Fibroblast of skin of left quadriceps (primary cell): ENCODE data around the gene ALMS1.
"Not testable (repeated sequence)": the region's sequence is repeated elsewhere in the genome, so short reads cannot be mapped to it uniquely, and the experiment has no call there.

Source experiments
- DNase-seq, 2 experiments: peaks; one replicate each; pipeline ENCODE4 v3.0.0-alpha.2; 2013; ENCODE audit warnings: low read depth in 2 of 2

The ALMS1 gene

GRCh38 chr2:73385504-73386341, at the start of gene ALMS1:
TSS of gene ALMS1 (plus strand) at chr2:73385836. CDS start at chr2:73385869, 33 bp downstream.
- peak; percentile 76 to 80 for DNase-seq

- no peak for DNase-seq
Measured at GRCh38 chr2:73337828-73338227, 47.8 kb upstream of the ALMS1 start.

- no peak for DNase-seq
Measured at GRCh38 chr2:73339201-73339600, 46.4 kb upstream of the ALMS1 start.

GRCh38 chr2:73341039-73341438, 44.6 kb upstream of the ALMS1 start:
- no peak for DNase-seq

- DNase-seq, result no peak
Measured at GRCh38 chr2:73343992-73344391, 41.6 kb upstream of the ALMS1 start.

- DNase-seq, result not testable (repeated sequence)
Measured at GRCh38 chr2:73344747-73345146, 40.9 kb upstream of the ALMS1 start.

- DNase-seq, result no peak
Measured at GRCh38 chr2:73350035-73350691, 35.5 kb upstream of the ALMS1 start.

GRCh38 chr2:73356097-73356496, 29.5 kb upstream of the ALMS1 start:
- DNase-seq, result no peak

GRCh38 chr2:73359915-73360697, 25.5 kb upstream of the ALMS1 start:
- no peak for DNase-seq

- no peak for DNase-seq
Measured at GRCh38 chr2:73366060-73366459, 19.6 kb upstream of the ALMS1 start.

- no peak for DNase-seq
Measured at GRCh38 chr2:73368781-73369180, 16.9 kb upstream of the ALMS1 start.

GRCh38 chr2:73370348-73370747, 15.3 kb upstream of the ALMS1 start:
- DNase-seq, result no peak

- DNase-seq, result no peak
Measured at GRCh38 chr2:73373344-73373743, 12.3 kb upstream of the ALMS1 start.

- no peak for DNase-seq
Measured at GRCh38 chr2:73374269-73374668, 11.4 kb upstream of the ALMS1 start.

GRCh38 chr2:73376681-73377080, 9.0 kb upstream of the ALMS1 start:
- no peak for DNase-seq

- no peak for DNase-seq
Measured at GRCh38 chr2:73383036-73383435, 2.6 kb upstream of the ALMS1 start.

GRCh38 chr2:73385123-73385503, 523 bp upstream of the ALMS1 start:
- no peak for DNase-seq

GRCh38 chr2:73386342-73386868, 769 bp downstream of the ALMS1 start:
- no peak for DNase-seq

GRCh38 chr2:73386894-73387636, 1.4 kb downstream of the ALMS1 start:
- DNase-seq, result no peak

- no peak for DNase-seq
Measured at GRCh38 chr2:73402386-73403103, 16.9 kb downstream of the ALMS1 start.

GRCh38 chr2:73403237-73403636, 17.6 kb downstream of the ALMS1 start:
- DNase-seq, result no peak
